H4 (cell line): ENCODE measurements around the gene FAM168A. TPM values are rescaled to one million over a fixed set of nuclear protein-coding genes. Genes with fewer than 3 reads are reported as not detected.
A peak's percentile ranks its signal among the peaks of the same experiment; 100 is the strongest.

ENCODE experiments used
- DNase-seq: peaks from one replicate; pipeline ENCODE4 v3.0.0-alpha.2; 2015; ENCODE audit warnings: low spot score
- total RNA-seq: library from RNA; depleted of rRNA; stranded (reverse); fragments of >200 nt; shearing (Covaris generic); gene quantifications from 2 replicates; pipeline ENCODE4 v1.2.3, GENCODE V29; 2014

Gene FAM168A
- total RNA-seq, 1 experiment from 2014 or later: 14.6 TPM

GRCh38 chr11:73390601-73391565 is 207.0 kb downstream of the FAM168A start:
- DNase-seq: no peak

GRCh38 chr11:73389916-73390315 is 208.0 kb downstream of the FAM168A start:
- no peak for DNase-seq

- no peak for DNase-seq
Measured at GRCh38 chr11:73389134-73389525, 208.8 kb downstream of the FAM168A start.

- DNase-seq: no peak
Measured at GRCh38 chr11:73388265-73389133, 209.4 kb downstream of the FAM168A start.

GRCh38 chr11:73387594-73388264 is 210.2 kb downstream of the FAM168A start:
- DNase-seq: no peak

GRCh38 chr11:73386546-73386945 is 211.4 kb downstream of the FAM168A start:
- DNase-seq: no peak

DNA sequence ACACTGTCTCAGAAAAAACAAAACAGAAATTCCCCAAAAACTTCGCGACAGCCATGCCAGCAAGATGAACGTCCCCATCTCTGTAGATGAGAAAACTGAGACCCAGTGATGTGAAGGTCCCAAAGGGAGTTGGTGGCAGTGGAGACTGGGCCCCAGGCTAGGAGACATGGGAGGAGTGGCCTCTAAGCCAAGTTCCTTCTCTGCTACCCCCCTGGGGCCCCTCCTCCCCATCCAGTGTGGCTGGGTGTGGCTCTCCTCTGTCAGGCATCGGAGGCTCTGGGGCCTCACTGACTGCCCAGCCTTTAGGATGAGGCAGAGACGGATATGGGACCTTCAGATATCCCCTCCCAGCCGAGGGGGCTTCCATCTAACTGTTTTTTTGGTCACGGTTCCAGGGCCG is 211.9 kb downstream of the FAM168A start:
- no peak for DNase-seq

DNA sequence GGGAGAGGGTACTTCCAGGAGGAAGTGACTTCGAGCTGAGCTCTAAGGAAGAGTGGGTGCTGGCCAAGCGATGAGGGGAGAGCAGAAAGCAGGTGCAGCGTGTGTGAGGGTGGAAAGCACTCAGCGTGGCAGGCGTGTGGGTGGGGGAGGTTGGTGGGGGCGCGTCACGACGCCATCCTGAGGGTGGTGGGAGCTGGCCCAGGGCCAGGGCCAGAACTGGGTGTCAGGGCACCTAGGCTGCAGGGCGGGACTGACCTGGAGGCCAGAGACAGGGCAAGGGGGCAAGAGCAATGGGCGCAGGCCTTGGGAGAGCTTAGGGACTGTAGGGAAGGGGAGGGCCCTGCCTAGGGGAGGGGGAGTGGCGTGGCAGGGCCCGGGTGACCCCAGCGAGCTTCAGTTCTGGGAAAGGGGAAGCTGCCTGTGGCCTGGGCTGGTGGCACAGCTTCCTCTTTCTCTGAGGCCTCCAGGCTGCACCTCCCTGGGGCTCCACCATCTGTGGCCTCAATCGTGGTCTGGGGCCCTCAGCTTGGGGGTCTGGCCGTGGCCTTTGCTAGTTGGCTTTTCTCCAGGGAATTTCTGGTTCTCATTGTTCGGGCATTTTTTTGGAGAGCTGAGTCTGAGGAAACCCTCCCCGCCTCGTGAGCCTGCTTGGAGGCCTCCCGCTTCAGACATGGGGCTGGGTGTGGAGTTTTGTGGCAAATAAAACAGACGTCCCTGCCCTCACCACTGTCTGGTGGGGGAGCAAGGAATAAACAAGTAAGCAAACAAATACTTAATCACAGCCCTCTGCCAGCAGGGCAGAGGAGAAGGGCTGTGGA is 212.8 kb downstream of the FAM168A start:
- DNase-seq: peak; percentile 48

DNA sequence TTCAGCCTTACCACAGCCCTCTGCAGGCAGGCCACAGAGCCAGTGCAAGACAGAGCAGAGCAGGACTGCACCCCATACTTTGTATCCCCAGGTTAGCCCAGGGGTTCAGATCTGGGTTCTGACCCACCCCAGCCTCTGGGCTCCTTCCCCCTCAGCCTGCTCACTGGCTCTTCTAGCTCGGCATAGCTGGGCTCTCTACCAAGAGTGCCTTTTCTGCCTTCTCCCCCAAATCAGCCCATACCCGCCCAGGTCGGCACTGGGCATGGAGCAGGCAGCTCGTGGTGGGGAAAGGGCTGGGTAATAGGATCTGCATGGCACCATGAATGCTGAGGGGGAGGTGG is 213.4 kb downstream of the FAM168A start:
- no peak for DNase-seq

DNA sequence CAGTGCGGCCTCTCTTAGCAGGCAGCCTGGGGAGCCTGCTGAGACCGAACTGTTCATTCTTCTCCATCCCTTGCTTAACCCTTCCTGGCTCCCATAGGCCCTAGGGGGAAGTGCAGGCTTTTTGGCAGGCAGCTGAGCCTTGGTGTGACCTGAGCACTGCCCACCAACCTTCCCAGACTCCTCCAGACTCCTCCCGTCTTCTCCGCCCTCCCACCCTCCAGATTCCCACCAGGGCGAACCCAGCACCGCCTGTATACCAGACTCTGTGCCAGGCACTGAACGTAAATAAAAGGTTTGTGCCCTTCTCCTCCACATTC is 213.8 kb downstream of the FAM168A start:
- no peak for DNase-seq

DNA sequence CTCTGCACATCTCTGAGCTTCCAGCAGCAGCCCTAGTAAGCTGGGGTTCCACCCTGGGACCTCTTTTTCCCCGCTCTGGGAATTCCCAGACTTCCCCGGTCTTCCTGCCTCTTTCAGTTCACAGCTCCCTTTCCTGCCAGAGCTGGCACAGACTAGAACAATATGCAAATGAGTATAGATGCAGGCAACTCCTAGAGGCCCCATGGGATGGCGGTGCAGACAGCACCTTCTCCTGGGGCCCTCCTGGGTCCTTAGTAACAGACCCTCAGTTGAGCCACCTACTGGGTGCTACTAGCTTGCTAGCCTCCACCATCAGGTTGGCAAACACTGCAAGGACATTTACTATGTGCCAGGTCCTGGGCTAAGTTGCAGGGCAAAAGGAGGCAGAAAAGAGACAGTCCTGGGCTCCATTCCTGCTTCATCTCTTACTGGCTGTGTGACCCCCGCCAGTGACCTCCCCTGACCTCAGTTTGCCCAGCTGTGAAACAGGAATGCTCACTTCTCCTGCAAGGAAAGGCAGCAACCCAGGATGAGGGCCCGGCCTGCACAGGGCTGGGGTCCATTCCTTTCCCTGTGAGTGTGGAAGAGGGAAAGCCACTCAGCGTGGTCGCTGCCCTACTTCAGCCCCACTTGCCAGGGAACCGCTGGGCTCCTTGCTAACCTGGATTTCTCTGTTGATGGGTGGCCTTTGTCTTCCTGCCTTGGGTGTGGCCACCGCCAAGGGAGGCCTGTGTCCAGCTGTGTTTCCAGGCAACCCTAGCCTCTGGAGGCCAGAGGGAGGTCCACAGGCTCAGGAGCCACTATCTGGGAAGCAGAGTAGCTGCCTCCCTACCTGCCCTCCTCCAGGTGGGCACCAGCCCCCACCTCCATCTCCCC is 214.4 kb downstream of the FAM168A start:
- no peak for DNase-seq

DNA sequence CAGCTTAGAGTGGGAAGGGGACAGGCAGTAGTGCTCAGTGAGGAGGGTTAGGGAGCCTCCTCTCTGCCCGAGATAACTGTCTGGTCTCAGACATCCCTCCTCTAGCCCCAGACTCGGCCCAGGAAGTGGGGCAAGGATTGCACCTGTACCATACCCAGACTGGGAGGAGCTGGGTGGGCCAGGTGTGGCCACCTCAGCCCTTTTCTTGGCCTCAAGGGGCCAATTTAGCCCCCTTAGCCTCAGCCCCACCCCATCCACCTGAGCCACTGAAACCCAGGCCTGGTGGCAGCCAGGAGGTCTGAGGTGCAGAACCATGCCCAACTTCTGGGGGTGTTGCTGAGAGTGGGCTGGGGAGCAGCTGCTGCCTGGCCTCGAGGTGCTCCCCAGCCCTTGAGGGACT is 215.2 kb downstream of the FAM168A start:
- DNase-seq: no peak

- no peak for DNase-seq
Measured at GRCh38 chr11:73382183-73382582, 215.7 kb downstream of the FAM168A start.

- DNase-seq: no peak
Measured at GRCh38 chr11:73381589-73381988, 216.3 kb downstream of the FAM168A start.

- no peak for DNase-seq
Measured at GRCh38 chr11:73380897-73381410, 217.0 kb downstream of the FAM168A start.

DNA sequence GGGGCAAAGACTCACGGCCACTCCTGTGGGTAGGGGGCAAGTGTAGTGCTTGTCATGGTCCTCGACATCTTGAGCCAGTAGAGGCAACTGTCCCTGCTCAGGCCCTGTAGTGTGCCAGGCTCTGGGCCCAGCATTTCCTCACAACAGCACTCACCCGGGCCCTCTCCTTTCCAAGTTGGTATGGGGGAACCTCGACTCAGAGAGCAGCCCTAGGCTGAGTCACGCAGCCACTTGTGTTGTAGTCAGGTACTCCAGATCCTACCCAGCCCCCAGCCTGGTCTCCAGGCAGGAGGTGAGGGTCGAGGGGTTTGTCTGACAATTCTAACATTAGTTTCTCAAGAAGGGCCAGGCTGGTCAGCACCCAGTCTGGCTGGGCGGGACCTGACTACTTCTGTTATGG is 217.6 kb downstream of the FAM168A start:
- no peak for DNase-seq

DNA sequence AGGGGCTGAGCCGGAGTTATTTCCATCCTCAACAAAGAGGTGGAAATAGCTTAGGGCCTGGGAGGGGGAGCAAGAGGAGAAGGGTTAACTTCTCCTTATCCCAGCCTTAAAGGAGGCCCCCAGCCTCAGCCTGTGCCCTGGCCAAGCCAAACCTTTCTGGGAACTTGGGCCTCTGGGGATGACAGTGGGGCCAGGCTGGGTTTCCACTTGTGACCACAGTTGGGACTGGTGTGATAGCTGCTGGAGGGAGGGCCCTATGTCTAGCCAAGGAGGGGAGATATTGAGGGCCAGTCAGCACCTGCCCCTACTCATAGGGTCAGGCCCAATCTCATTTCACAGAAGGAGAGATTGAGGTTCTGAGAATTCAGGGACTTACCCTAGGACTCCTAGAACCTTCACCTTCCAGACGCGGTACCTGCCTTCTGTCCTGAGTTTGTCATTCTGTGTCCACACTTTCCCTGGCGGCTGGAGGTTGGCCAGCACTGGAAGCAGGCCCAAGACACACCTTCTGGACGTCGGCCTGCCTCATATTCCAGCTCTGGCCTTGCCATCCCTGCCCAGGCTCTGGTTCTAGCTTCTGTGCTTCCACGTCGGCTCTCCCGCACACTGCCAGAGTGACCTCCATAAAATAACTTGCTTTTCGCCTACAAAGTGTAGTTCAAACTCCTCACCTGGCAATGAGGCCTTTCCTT is 218.6 kb downstream of the FAM168A start:
- DNase-seq: no peak

- DNase-seq: peak; percentile 61
Measured at GRCh38 chr11:73376803-73377629, 220.9 kb downstream of the FAM168A start.
